ENCODE results near the gene DOK5.
"Not testable (repeated sequence)": the region's sequence is repeated elsewhere in the genome, so short reads cannot be mapped to it uniquely, and the experiment has no call there.

The DOK5 gene

DNA sequence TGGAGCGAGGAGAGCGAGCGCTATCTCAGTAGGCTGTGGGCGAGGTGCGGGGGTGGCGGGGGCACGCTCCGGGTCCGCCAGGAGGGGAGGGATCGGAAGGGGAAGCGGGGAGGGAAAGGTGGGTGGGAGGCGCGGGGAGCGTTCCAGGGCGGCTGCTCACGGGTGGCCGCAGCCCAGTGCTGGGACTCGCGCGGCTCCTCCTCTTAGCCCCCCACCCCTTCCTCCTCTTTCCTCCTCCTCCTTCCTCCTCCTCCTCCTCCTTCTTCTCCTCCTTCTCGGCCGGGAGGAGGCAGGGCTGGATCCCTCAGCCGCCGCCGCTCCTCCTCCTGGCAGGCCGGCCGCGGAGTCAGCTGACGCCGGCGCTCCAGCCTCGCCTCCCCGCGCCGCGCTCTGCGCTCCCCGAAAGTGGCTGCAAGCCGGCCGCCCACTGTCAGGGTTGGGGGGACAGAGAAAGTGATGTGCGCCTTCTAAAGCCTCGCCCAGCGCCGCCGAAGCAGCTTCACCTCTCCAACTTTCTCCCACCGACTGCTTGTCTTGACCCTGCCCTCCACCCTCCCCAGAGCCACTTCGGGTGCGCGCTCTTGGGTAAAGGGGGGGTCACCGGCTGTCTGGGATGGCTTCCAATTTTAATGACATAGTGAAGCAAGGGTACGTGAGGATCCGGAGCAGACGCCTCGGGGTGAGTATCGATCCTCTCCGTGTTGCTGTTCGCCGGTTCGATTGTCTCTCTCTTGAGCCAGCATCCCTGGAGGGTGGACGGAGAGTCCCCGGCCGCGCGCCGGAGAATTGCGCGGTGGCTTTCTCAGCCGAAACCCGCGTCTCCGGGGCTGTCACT is at the start of gene DOK5:
Gene DOK5, plus strand, starts transcription at position 260 of the 835 bp plus-strand sequence. Its CDS starts 354 bp downstream, at position 614.
- peak; percentile 85 for DNase-seq

DNA sequence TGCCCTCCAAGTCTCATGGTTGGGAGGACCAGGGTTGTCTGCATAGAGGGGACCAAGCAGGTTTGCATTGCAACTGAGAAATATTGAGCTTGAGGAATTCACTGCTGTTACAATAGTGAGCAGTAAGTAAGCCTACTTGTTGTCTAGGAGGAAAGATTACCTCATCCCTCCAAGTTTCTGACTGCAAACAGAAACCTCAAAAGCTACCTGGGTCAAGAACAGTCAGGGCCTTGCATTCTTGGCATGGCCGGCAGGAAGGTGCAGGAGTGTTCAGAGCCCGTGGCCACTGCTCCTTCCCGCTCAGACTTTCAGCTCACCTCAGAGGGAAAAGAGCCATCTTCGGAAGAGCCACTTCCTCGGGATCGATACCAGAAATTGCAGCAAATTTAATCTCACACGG is 46.0 kb upstream of the DOK5 start:
- DNase-seq, result no peak

DNA sequence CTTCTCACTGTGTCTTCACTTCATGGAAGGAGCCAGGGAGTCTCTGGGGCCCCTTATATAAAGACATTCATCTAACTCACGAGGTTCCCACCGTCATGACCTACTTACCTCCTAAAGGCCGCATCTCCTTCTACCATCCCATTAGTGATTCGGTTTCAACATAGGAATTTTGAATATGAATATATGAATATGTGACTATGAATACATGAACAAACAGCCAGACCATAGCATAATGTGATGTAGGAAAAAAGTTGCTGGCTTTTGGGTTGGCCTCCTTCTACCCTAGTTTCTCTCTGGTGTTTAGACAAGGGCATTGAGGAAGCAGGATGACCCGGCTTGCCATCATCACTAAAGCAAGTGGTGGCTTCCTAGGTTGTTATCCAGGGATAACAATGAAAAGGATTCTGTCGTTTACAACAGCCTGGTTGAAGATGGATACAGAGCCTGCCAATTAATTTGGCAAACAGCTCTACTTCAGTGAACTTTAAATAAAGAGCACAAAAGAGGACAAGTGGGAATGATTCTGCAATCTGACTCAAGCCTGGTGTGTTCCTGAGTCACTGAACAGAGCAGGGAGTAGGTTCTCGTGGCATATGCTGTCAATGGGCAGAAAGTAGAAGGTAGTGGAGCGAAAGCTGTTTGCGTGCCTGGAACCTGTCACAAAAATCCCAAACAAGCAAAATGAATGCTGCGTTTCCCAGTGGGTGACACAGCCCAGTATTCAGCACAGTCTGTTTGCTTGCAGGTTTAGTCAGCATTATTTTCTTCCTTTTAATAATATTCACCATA is 44.0 kb upstream of the DOK5 start:
- DNase-seq, result no peak

DNA sequence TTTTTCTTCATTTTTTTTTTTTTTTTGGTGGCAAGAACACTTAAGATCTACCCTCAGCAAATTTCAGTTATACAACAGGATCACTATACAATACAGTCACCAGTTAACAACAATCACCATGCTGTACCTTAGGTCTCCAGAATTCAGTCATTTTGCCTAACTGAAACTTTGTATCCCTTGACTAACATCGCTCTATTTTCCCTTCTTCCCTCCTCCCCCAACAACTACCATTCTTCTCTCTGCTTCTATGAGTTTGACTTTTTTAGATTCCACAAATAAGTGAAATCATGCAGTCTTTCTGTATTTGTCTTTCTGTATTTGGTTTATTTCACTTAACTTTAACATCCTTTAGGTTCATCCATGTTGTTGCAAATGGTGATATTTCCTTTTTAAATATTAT is 42.4 kb upstream of the DOK5 start:
- no peak for DNase-seq

DNA sequence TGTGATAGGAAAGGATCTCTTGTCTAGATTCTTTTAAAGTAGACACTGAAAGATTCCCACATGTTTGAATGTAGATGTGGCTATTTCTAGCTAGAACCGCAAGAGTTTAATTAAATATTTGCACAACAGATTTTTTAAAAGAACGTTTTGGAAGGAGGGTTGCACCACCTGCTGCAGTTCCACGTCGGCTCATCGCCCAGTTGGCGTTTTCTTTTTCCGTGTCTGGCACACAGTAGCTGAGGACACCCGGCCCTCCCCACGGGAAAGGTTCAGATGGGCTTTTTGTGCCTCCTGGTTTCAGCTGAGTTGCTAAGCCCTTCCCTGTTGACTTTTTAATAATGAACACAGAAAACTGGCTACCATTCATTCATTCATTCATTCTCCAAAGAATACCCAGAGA is 41.8 kb upstream of the DOK5 start:
- no peak for DNase-seq

DNA sequence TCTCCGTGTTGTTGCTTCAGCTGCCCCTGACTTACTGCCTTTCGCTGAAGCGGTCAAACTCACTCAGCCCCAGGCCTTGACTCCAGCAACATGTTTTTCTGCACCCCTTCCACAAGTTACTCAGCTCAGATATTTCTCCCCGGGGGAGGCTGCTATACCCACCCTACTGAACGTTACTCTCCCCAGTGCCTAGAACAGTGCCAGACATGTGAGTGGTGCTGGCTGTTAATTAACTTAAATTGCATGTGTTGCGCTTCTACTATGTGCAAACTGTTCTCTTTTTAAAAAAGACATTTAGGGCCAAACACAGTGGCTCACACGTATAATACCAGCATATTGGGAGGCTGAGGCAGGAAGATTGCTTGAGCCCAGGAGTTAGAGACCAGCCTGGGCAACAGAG is 41.2 kb upstream of the DOK5 start:
- no peak for DNase-seq

DNA sequence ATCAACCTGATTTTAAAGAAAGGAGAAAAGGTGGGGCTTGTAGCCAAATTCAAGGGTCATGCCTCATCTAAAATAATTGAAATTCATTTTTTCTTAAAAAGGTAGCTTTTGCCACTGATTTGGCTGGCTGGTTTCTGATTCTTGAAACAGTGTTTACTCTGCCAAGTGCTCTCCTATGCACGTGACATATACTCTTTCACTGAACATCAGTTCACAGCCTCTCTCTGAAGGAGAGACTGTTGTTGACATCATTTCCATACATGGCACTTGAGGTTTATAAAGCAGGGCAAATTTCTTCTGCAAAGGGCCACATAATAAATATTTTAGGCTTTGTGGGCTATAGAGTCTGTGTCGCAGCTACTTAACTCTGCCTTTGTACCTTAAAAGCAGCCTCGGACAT is 40.4 kb upstream of the DOK5 start:
- no peak for DNase-seq

DNA sequence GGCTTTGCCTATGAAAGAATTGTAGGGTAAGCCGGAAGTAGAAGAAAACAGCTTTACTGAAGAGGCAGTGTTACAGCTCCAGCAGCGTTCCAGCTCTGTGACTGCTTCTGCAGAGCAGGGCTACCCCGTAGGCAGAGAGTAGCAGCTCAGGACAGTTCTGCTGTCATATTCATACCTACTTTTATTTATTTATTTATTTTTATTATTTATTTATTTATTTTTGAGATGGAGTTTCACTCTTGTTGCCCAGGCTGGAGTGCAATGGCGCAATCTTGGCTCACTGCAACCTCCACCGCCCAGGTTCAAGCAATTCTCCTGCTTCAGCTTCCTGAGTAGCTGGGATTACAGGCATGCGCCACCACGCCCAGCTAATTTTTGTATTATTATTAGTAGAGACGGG is 39.0 kb upstream of the DOK5 start:
- not testable (repeated sequence) for DNase-seq

DNA sequence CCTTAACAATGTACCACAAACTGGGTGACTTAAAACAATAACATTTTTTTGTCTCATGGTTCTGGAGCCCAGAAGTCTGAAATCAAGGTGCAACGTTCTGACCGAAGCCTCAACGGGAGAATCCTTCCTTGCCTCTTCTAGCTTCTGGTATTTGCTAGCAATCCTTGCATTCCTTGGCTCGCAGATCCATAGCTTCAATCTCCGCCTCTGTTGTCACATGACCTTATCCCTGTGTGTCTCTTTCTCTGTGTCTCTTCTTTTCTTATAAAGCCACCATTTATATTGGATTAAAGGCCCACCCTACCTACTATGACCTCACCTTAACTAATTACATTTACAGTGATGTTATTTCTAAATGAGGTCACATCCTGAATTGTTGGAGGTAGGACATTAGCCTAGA is 37.2 kb upstream of the DOK5 start:
- DNase-seq, result no peak

DNA sequence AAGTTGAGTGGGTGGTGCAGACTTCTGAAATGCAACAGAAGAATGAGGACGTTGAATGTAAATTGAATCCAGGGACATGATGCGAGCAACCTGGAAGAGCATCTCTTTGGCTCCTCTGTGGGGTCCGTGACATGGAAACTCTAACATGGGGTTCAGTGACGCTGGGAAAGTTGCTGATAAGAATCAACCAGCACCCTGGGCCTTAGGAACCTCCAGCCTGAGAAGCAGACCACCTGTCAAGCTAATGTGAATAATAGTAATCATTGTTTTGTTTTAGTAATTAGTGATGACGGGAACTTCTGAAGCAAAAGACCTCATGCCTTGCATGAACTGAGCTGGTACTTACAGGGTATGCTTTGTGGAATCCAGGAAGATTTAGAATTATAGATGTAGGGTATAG is 25.2 kb upstream of the DOK5 start:
- no peak for DNase-seq

DNA sequence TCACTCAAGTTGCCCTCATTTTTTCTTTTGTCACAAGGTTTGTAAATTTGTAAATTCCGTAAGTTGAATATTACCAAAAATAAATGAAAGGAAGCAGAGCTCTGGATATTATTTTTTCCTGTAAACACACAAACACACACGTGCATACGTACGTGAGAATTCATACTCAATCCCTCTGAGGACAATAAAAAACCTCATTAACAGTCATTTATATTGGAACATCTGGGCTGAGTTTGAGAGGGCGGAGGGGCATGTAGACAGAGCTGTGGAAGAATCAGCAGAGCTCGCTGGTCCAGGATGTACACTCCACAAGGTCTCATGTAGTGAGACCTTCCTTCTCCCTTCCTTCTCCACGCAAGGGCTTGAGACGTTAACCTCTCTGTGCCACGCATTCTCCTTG is 24.2 kb upstream of the DOK5 start:
- DNase-seq, result no peak

DNA sequence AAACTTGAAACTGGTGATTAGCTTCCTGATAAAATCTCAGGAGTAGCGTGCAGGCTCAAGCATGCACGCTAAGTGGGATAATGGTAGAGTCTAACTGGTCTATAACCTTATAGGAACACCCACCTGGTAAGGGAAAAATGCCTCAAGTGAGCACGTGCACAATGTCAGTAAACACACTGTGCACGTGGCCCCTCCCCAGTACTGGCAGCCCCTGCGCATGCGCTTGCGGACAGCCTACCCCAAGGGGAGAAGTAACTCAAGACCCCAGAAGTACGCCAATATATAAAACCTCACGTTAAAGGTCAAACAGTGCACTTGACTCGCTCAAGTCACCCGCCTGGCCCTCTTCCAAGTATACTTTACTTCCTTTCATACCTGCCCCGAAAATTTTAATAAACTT is 23.1 kb upstream of the DOK5 start:
- no peak for DNase-seq

DNA sequence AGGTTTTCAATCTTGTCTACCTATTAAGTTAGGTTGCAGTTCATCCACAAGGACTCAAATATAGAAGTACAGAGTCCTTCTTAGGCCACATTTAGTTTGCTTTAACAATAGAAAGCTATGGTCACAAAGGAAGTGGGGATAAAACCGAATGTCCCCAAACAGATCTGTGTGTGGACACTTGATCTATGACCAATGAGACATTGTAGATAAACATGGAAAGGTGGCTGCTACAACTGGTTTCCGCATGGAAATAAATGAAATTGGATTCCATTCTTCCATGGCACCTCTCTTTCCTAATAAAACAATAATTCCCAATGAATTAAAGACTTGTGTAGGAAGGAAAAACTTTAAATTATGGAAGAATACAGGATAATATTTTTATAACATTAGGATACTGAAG is 20.4 kb upstream of the DOK5 start:
- DNase-seq, result no peak

DNA sequence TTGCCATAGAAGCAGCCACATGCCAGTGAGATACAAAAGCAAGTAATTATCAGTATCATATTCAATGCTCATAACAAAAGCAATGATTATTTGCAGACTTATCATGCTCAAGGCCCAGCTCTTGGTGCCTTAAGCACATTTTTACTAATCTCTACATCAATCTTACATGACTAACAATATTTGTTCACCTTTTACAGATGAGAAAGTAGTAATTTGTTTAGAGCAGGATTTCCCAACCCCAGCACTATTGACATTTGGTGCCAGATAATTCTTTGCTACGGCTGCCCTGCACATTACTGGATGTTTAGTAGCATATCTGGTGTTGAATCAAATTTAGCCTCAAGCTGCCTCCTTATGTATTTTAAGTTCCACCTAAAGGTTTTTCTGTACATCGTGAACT is 19.0 kb upstream of the DOK5 start:
- no peak for DNase-seq

DNA sequence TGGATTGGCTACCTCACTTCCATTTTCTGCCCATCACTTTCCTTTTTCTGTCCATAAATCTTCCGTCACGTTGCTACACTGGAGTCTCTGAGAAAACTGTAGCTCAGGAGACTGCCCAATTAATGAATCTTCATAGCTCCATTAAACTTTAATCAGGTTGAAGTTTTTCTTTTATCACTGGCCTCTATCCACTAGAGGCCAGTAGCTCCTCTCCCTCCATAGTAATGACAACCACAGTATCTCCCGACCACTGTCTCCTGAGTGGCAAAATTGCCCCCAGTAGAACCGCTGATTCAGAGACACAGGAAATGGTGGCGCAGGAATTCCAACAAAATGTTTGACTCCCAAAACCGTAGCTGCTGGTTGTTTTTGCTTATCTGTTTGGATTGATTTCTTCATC is 18.4 kb upstream of the DOK5 start:
- no peak for DNase-seq

DNA sequence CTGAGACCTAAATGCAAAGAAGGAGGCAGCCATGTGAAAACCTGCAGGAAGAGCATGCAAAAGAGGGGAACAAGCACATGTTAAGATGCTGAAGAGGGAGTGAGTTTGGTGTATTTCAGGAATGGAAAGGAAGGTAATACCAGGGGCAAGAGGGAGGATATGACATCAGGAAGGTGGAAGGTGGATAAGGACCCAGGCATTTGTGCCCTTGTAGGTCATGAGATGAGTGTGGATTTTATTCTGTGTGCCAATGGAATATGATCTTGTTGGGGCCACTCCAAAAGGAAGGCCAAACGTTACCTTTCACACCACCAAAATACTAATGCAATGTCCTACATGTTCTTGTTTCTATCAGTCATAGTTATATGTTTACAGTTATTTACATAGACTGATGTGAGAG is 17.2 kb upstream of the DOK5 start:
- DNase-seq, result no peak

DNA sequence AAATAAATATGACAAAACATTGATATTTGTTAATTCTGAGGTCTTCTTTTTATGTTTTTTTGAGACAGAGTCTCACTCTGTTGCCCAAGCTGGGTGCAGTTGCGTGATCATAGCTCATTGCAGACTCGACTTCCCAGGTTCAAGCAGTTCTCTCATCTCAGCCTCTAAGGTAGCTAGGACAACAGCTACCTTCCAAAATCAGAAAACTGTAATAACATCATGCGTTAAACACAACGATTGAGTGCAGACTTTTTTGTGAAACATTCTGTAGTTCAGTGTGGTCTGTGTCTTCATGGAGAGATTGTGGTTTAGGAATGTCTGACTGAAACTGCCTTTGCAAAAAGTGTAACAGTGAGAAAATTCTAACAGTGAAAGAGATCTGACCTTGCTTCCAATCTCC is 16.1 kb upstream of the DOK5 start:
- no peak for DNase-seq

DNA sequence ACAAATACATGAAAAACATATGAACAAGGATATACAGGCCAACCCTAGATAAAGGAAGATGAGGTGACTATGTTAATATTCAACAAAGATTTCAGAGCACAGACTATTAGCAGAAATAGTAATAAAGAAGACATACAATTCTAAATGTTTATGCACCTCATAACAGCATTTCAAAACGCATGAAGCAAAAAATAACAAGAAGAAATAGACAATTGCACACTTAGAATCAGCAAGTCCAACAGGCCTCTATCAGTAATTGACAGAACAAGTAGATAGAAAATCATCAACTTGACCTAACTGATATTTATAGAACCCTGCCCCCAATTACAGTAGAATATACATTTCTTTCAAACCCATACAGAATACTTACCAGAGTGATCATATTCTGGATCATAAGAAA is 11.4 kb upstream of the DOK5 start:
- no peak for DNase-seq

DNA sequence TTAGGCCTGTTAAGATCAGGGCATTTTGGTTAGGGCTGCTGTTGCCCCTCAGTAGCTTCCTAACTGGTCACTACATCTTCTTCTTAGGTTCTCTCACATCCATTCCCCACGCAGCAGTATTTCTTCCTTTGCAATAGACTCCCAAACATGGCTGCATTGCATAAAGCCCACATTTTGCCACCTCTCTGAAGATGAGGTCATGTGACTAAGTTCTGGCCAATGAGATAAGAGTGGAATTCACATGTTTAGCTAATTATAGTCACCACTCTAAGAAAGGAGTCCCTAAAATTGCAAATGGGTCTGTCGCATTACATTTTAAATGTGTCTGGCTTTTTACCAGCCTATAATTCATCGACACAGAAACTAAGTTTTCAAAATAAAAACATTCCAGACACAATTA is 9.3 kb upstream of the DOK5 start:
- DNase-seq, result no peak

DNA sequence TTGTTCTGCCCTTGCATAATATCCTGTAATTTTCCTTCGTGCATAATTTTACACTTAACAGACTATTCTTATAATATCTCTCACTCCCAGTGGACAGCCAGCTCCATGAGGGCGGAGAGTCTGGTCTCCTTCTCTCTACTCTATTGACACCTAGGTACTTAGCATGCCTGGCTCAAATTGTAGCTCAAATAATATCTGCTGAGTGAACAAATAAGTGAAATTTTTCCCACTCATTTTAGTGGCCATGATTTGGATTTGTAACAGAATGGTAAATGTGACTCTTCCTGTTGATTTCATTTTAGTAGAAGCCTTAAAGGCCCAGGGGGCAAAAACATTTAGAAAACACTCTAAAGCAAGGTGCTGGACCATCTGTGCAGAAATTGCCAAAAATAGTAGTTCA is 7.8 kb upstream of the DOK5 start:
- DNase-seq, result no peak

DNA sequence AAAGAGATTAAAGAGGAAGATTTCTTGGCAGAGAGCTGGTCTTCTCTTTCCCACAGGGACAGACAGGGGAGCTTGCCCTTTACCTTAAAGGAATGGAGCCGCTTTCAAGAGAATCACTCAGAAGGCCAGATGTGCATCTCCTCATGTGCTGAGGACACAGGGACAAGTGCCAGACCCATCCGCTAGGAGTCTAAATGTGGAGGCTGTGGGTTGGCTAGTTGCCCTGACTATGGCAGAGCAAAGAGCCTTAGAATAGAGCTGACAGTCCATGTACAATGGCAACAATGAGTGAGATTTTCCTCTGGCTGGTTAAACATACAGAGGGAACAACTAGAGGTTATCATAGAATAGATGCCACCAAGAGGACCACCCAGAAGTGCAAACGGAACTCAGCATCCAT is 7.3 kb upstream of the DOK5 start:
- no peak for DNase-seq

DNA sequence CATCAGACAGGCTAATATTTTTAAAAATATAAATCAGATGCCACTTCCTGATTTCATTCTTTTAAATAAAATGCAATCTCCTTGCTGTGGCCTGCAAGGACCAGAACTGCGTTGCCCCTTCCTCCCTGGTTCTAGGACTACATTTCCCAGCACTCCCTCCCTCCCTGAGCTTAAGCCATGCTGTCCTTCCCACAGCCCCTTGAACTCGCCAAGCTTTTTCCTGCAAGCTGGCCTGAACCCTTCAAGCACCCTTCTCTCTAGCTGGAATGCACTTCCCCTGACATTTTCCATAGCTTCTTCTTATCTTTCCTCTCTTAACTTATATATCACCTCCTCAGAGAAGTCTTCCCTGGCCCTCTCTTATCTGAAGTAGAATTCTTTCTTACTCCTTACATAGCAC is 6.1 kb upstream of the DOK5 start:
- no peak for DNase-seq

DNA sequence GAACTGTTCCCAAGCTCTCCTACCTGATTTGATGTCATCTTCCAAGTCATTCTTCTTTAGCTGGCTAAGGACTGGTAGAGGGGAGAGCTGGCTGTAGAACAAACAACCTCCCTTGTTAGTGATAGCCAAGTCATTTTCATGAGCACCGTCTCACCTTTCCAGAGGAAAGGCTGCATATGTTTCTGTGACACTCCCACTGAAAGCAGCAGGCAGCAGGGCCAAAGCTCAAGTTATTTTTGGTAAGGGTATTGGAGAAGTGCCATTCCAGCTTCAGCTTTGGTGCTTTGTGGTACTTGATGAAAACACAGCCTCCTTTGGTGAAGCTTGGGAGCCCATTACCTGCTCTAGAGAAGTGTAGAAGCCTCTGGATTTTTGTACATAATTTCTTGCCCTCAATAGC is 5.4 kb upstream of the DOK5 start:
- DNase-seq, result no peak

DNA sequence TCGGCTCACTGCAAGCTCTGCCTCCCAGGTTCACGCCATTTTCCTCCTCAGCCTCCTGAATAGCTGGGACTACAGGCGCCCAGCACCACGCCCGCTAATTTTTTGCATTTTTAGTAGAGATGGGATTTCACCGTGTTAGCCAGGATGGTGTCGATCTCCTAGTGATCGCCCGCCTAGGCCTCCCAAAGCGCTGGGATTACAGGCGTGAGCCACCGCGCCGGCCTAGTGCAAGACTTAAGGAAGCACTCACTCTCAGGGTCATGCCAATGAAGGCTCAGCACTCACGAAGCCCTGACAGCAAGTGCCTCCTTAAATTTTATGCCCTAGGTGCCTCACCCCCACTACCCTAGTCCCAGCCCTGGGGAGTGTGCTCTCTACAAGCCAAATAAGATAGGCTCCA is 4.7 kb upstream of the DOK5 start:
- no peak for DNase-seq

DNA sequence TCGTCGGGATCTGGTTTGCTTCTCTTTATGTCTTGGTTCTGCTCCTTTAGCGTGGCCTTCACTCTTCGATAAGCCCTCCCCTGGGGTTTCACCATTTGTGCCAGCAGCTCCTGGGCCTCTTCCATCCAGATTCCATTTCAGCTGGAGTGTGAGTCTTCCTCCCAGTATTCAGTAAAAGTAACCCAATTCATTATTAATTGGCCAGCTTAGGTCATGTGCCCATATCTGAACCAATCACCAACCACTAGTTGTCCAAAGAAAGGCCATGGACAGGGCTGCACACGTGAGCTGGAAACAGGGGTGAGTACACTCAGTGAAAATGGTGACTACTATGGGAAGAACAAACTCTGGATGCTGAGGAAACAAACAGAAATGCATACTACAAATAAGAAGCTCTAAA is 2.8 kb upstream of the DOK5 start:
- DNase-seq, result no peak

All from islet precursor cell (in vitro differentiated cells).